Measurements from ENCODE around the gene NRXN3. TPM values are rescaled to one million over a fixed set of nuclear protein-coding genes. Genes with fewer than 3 reads are reported as not detected.

NRXN3 gene
- total and polyA plus RNA-seq, 8 donors, result 0.53 to 2.5 (median 1.5) TPM

DNA sequence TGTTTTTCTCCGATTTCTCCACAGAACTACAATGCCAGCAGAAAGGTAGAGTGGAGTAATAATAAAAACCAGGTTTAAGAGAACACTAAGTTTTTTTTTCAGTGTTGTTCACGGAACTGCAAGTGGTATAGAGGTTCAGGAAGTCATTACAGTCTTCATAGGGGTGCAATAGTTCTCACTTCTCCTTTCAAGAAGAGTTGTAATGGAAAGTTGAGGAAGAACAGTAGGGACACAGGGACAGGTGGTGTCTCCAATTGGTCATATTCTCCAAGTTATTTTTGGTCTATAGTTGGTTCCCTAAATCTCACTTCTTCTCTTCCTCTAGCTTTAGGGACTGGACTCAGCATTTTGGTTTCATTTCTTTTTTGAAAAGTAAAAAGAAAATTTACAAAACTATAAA, 894.0 kb downstream of the NRXN3 start:
- no peaks in the 10 kb centered on the region for H3K4me1 ChIP-seq
- H3K9me3 ChIP-seq, result no peaks in the 10 kb centered on the region
- ATAC-seq (peak in 2 of 4 donors; percentile 35 to 44), FAIRE-seq (no peak), DNase-seq (no peak)
- H3K27ac ChIP-seq, result no peak overlapping the region
- no peaks in the 10 kb centered on the region for H3K27me3 ChIP-seq
- H3K4me3 ChIP-seq, result no peak overlapping the region
- 76 to 79% methylated on average over 2 of the region's 2 CpGs for WGBS, 2 donors
- intact Hi-C loops (cut with DNase I), result no loop called here
- no peaks in the 10 kb centered on the region for H3K36me3 ChIP-seq
- TF ChIP-seq, protein P1, sequence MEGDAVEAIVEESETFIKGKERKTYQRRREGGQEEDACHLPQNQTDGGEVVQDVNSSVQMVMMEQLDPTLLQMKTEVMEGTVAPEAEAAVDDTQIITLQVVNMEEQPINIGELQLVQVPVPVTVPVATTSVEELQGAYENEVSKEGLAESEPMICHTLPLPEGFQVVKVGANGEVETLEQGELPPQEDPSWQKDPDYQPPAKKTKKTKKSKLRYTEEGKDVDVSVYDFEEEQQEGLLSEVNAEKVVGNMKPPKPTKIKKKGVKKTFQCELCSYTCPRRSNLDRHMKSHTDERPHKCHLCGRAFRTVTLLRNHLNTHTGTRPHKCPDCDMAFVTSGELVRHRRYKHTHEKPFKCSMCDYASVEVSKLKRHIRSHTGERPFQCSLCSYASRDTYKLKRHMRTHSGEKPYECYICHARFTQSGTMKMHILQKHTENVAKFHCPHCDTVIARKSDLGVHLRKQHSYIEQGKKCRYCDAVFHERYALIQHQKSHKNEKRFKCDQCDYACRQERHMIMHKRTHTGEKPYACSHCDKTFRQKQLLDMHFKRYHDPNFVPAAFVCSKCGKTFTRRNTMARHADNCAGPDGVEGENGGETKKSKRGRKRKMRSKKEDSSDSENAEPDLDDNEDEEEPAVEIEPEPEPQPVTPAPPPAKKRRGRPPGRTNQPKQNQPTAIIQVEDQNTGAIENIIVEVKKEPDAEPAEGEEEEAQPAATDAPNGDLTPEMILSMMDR (IDR thresholded peaks at IDR 0.05), result no peak

DNA sequence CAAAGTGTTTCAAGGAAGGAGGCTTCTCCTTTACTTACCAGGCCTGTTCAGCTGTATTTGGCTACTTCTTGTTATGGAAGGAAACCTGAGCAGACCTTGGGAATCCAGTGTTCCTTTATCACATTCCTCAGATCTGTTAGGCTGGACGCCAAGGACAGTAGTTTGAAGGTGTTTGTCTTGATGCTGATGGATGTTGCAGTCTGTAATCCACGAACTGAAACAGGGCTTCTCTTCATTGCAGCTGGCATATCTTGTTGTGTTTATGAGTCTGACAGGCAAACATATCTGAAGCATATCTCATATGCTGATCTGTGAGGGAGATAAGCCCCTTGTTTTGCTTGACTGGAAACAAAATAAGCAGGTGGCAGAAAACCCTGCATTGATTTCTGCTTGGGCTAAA, 904.3 kb downstream of the NRXN3 start:
- TF ChIP-seq, protein P1 (IDR thresholded peaks at IDR 0.05), result no peak
- FAIRE-seq (no peak), ATAC-seq (no peak), DNase-seq (no peak)
- H3K4me3 ChIP-seq, result no peak overlapping the region
- H3K36me3 ChIP-seq, result no peaks in the 10 kb centered on the region
- no peak overlapping the region for H3K27ac ChIP-seq
- H3K9me3 ChIP-seq, result no peaks in the 10 kb centered on the region
- intact Hi-C loops (cut with DNase I), result no loop called here
- 27 to 31% methylated on average over 2 of the region's 2 CpGs for WGBS, 2 donors
- peaks cover 12 to 41% (median 16%) of the 10 kb centered on the region in 3 donors for H3K4me1 ChIP-seq
- no peaks in the 10 kb centered on the region for H3K27me3 ChIP-seq

DNA sequence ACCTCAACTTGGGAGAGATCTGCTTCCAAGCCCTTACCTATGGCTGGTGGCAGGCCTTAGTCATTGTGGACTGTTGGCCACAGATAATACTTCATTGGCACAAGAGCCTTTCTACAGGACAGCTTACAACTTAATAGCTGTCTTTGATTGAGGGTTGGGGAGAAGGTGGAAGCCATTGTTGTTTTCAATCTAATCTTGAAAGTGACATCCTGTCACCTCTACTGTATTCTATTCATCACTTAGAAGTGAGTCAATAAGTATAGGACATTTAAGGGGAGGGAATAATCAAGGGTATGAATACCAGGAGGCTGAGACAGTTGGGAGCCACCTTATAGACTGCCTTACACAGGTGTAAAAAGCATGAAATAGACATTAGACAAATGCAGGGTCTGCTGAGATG, 906.3 kb downstream of the NRXN3 start:
- ATAC-seq (peak in 2 of 4 donors; percentile 20 to 33), DNase-seq (no peak), FAIRE-seq (no peak)
- Histone ChIP-seq H3K9me3 (no peaks in the 10 kb centered on the region), H3K4me1 (peaks cover 16 to 52% (median 18%) of the 10 kb centered on the region in 3 donors), H3K36me3 (no peaks in the 10 kb centered on the region), H3K27ac (peak overlapping the region in 1 of 4 donors; percentile 22), H3K4me3 (no peak overlapping the region), H3K27me3 (no peaks in the 10 kb centered on the region)
- TF ChIP-seq, protein P1 (IDR thresholded peaks at IDR 0.05), result no peak
- intact Hi-C loops (cut with DNase I), result no loop called here

DNA sequence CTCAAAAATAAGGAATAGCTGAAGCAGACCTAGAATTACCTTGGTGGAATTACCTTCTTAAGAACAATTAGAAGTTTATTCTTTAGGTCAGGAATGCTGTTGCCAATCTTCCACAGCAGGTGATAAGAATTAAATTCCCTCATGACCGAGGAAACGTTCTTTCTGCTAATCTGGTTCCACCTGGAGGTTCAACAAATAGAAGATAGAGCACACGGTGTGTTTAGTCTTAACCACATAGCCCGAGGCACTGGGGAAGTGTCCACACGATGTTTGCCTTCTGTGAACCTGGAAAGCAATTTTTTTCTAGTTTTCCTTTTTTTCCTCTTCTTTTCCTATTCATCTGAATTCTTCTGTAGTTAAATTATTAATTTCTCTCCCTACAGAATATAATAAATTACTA, 906.9 kb downstream of the NRXN3 start:
- no peak for FAIRE-seq
- no peak overlapping the region for H3K4me3 ChIP-seq
- 14 to 15% methylated on average over 5 of the region's 5 CpGs for WGBS, 2 donors
- peaks cover 16 to 52% (median 18%) of the 10 kb centered on the region in 3 donors for H3K4me1 ChIP-seq
- no peaks in the 10 kb centered on the region for H3K36me3 ChIP-seq
- DNase-seq, result peak in 2 of 6 donors; percentile 13 to 25
- H3K27me3 ChIP-seq, result no peaks in the 10 kb centered on the region
- no peaks in the 10 kb centered on the region for H3K9me3 ChIP-seq
- ATAC-seq, result peak; percentile 88 to 94 (median 92)
- H3K27ac ChIP-seq, result peak overlapping the region in 2 of 4 donors; percentile 15 to 22
- TF ChIP-seq, protein P1 (IDR thresholded peaks at IDR 0.05), result no peak
- intact Hi-C loops (cut with DNase I), result no loop called here

DNA sequence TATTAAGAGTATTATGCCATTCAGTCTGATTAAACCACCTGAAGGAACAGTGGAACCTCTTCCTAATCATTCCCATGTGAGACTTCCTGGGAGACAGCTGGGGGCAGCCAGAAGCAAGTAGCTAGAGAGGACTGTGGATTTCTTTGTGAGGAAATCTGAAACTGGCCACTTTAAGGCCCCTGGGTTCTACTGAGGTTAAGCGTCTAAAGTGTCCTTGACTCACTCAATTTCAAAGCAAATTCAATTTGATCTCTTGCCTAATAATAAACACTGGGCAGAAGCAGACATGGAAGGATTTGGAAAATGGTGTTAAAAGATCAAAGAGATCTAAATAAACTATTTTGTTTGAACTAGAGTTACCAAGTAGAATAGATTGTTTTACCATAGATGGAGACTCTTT, 909.9 kb downstream of the NRXN3 start:
- no peak for DNase-seq
- TF ChIP-seq, protein P1 (IDR thresholded peaks at IDR 0.05), result no peak
- intact Hi-C loops (cut with DNase I), result no loop called here
- ATAC-seq, result no peak
- Histone ChIP-seq H3K9me3 (no peaks in the 10 kb centered on the region), H3K4me1 (peaks cover 9 to 46% (median 18%) of the 10 kb centered on the region in 3 donors), H3K27ac (no peak overlapping the region), H3K27me3 (no peaks in the 10 kb centered on the region), H3K4me3 (no peak overlapping the region), H3K36me3 (no peaks in the 10 kb centered on the region)
- WGBS, 2 donors, result 33 to 35% methylated on average over 1 of the region's 1 CpG
- FAIRE-seq, result no peak

Measured in pancreas (tissue), 10 donors.